K562 (cell line): ENCODE data around the gene FMOD. TPM values are rescaled to one million over a fixed set of nuclear protein-coding genes. Genes with fewer than 3 reads are reported as not detected.

ENCODE experiments used
- BCLAF1 ChIP-seq, 2 experiments: fragments of 450-650 bp in 1 of 2; IDR thresholded peaks; 2 replicates each; pipeline ENCODE4 v1.6.1; 2011 to 2017; ENCODE audit warnings: low read depth in 2 of 2, antibody characterized with exemption in 1 of 2, borderline replicate concordance in 1 of 2, low read length in 1 of 2, mild to moderate bottlenecking in 1 of 2, mixed read lengths in 1 of 2; ENCODE audit not compliant: control insufficient read depth in 1 of 2
- DLX4 ChIP-seq: fragments of 250-450 bp; sonication (Bioruptor Pico); IDR thresholded peaks from 2 replicates; pipeline ENCODE4 v1.6.1; 2021; ENCODE audit warnings: mild to moderate bottlenecking
- ELK1 ChIP-seq: sonication (generic); formaldehyde crosslinking; IDR thresholded peaks from 2 replicates; pipeline ENCODE4 v1.8.1; 2022; ENCODE audit warnings: missing genetic modification reagents
- ESRRA ChIP-seq: fragments of 450-650 bp; IDR thresholded peaks from 2 replicates; pipeline ENCODE4 v1.6.1; 2014; ENCODE audit warnings: low read depth, mild to moderate bottlenecking, moderate library complexity, borderline replicate concordance
- HDGF ChIP-seq: fragments of 450-650 bp; IDR thresholded peaks from 2 replicates; pipeline ENCODE4 v1.6.1; 2016
- HNRNPK ChIP-seq: fragments of 200-400 bp; formaldehyde crosslinking; IDR thresholded peaks from one replicate; pipeline ENCODE4 v1.6.1; 2018; ENCODE audit warnings: mild to moderate bottlenecking, low read depth, low read length; ENCODE audit not compliant: poor library complexity, severe bottlenecking
- KLF16 ChIP-seq: IDR thresholded peaks from 2 replicates; pipeline ENCODE4 v1.6.1; 2016; ENCODE audit warnings: antibody characterized with exemption
- MAZ ChIP-seq, 2 experiments: fragments of 450-650 bp in 1 of 2; sonication (generic) in 1 of 2; formaldehyde crosslinking; IDR thresholded peaks in 1 of 2; conservative IDR thresholded peaks in 1 of 2; 2 replicates each; pipeline versions ENCODE4 v1.4.0 to v1.5.0; 2020; ENCODE audit warnings: mild to moderate bottlenecking in 1 of 2, missing genetic modification reagents in 1 of 2
- MCM5 ChIP-seq: fragments of 450-650 bp; IDR thresholded peaks from 2 replicates; pipeline ENCODE4 v1.6.1; 2016; ENCODE audit warnings: low read depth
- POLR2A ChIP-seq: fragments of 450-650 bp; conservative IDR thresholded peaks from 2 replicates; pipeline ENCODE4 v1.6.1; 2016
- RFX1 ChIP-seq: fragments of 450-650 bp; IDR thresholded peaks from 2 replicates; pipeline ENCODE4 v1.6.1; 2016; ENCODE audit warnings: mild to moderate bottlenecking, moderate library complexity
- ZBED1 ChIP-seq: IDR thresholded peaks from 2 replicates; pipeline ENCODE4 v1.6.1; 2014
- ZBTB12 ChIP-seq: fragments of 250-450 bp; sonication (Bioruptor Pico); IDR thresholded peaks from 2 replicates; pipeline ENCODE4 v1.4.0; 2020
- ZFPM2 ChIP-seq: fragments of 250-450 bp; sonication (Bioruptor Pico); IDR thresholded peaks from 2 replicates; pipeline ENCODE4 v1.5.1; 2022; ENCODE audit warnings: mild to moderate bottlenecking
- ZNF12 ChIP-seq: sonication (generic); formaldehyde crosslinking; IDR thresholded peaks from 2 replicates; pipeline ENCODE4 v1.4.0; 2020; ENCODE audit warnings: mild to moderate bottlenecking, missing genetic modification reagents
- ZNF124 ChIP-seq: sonication (generic); formaldehyde crosslinking; IDR thresholded peaks from 2 replicates; pipeline ENCODE4 v1.8.1; 2022; ENCODE audit warnings: missing genetic modification reagents
- ZNF583 ChIP-seq: fragments of 250-450 bp; sonication (Bioruptor Pico); IDR thresholded peaks from 2 replicates; pipeline ENCODE4 v1.4.0; 2020
- polyA plus RNA-seq, 8 experiments: library from polyadenylated mRNA; depleted of rRNA in 4 of 8; stranded (reverse) in 5 of 8; unstranded in 3 of 8; fragments of >200 nt; fragmentation: Nextera tagmentation in 2 of 8; fragmentation: Illumina TruSeq in 1 of 8; extraction: Ambion mirVana in 2 of 8; extraction: Trizol in 1 of 8; gene quantifications; 2 replicates each; pipeline versions ENCODE4 v1.2.1 to v1.2.3, GENCODE V29; 2011 to 2014; ENCODE audit warnings: inconsistent platforms in 1 of 8, missing spikeins in 1 of 8
- total RNA-seq, 7 experiments: library from RNA; depleted of rRNA in 6 of 7; stranded (reverse); fragments of >200 nt in 6 of 7; fragmentation: Illumina TruSeq in 2 of 7; extraction: Trizol in 2 of 7; gene quantifications; 2 replicates each; pipeline versions ENCODE4 v1.2.1 to v1.2.3, GENCODE V29; 2011 to 2021; ENCODE audit warnings: low replicate concordance in 1 of 7
- TF ChIP-seq, protein P1 (sequence below), 2 experiments: fragments of 450-650 bp; IDR thresholded peaks; 2 replicates each; pipeline ENCODE4 v1.6.1; 2018; ENCODE audit warnings: mild to moderate bottlenecking in 2 of 2, low read depth in 1 of 2; ENCODE audit not compliant: partially characterized antibody in 2 of 2

The FMOD gene
- total and polyA plus RNA-seq, 9 of the 15 experiments (the other 6 are each of a cell fraction or from before 2014, with no cell fraction given): 0.03 to 0.13 (median 0.03) TPM; not detected in 6

DNA sequence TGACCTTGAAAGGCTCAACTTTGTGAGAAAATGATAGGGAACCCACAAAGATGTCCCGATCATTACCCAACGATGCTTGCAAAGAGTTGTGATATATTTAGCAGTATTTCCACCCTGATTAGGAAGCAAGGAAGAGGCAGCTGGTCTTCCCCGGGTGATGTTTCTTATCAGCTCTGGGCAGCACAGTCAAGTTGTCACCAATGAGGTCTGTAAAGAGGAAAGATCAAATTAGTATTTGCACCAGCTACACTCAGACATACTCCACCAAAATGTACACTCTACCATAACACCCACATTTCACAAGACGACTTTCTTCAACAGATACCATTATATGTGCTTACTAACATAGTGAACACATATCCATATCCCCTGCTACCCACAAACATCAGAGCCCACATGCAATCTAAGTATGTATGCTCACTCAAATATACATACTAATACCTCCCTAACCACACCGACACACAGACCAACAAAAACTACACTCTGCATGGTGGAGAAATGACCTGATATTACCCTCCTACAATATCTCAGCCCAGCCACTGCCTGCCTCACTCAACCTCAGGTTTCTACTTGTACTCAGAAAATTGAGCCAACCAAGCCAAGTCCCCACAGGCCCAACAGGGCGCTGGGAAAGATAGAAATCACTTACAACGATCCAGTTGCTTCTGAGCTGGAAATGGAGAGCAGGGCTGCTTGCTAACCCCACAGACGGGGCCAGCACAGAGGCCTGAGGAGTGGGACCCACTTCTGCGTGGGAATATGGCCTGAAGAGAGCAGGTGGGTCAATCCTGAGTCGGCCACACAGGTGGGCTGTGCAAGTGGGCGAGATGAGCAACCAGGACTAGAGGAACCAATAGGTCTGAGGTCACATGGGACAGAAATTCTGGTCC lies 50.2 kb downstream of the FMOD start (continued):
- TF ChIP-seq ZNF583 (CRISPR knock-in tag) (peak; percentile 81; the same call in 1 of the 2 replicates), ZFPM2 (CRISPR knock-in tag) (no peak), HNRNPK (no peak), ZNF124 (CRISPR knock-in tag) (no peak), ELK1 (CRISPR knock-in tag) (no peak), DLX4 (CRISPR knock-in tag) (no peak), MAZ (CRISPR knock-in tag; conservative IDR thresholded peaks at IDR 0.05 in 1 of 2, IDR thresholded peaks at IDR 0.05 in 1 of 2) (peak in 1 of 2 experiments; percentile 25; a peak in 3 of 4 replicates), HDGF (peak; percentile 77; the same call in 1 of the 2 replicates), BCLAF1 (IDR thresholded peaks at IDR 0.05; ENCODE audit: borderline replicate concordance in 1 of 2, control insufficient read depth in 1 of 2, low read depth in 2 of 2, low read length in 1 of 2) (no peak; a peak in 1 of 4 replicates), ZNF12 (CRISPR knock-in tag) (peak; percentile 79), ZBED1 (peak; percentile 96), MCM5 (no peak), KLF16 (peak; percentile 98), POLR2A (no peak), ZBTB12 (CRISPR knock-in tag) (peak; percentile 48; the same call in 1 of the 2 replicates), ESRRA (peak; percentile 97), RFX1 (no peak)
- TF ChIP-seq, protein P1, sequence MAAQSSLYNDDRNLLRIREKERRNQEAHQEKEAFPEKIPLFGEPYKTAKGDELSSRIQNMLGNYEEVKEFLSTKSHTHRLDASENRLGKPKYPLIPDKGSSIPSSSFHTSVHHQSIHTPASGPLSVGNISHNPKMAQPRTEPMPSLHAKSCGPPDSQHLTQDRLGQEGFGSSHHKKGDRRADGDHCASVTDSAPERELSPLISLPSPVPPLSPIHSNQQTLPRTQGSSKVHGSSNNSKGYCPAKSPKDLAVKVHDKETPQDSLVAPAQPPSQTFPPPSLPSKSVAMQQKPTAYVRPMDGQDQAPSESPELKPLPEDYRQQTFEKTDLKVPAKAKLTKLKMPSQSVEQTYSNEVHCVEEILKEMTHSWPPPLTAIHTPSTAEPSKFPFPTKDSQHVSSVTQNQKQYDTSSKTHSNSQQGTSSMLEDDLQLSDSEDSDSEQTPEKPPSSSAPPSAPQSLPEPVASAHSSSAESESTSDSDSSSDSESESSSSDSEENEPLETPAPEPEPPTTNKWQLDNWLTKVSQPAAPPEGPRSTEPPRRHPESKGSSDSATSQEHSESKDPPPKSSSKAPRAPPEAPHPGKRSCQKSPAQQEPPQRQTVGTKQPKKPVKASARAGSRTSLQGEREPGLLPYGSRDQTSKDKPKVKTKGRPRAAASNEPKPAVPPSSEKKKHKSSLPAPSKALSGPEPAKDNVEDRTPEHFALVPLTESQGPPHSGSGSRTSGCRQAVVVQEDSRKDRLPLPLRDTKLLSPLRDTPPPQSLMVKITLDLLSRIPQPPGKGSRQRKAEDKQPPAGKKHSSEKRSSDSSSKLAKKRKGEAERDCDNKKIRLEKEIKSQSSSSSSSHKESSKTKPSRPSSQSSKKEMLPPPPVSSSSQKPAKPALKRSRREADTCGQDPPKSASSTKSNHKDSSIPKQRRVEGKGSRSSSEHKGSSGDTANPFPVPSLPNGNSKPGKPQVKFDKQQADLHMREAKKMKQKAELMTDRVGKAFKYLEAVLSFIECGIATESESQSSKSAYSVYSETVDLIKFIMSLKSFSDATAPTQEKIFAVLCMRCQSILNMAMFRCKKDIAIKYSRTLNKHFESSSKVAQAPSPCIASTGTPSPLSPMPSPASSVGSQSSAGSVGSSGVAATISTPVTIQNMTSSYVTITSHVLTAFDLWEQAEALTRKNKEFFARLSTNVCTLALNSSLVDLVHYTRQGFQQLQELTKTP (IDR thresholded peaks at IDR 0.05; ENCODE audit: low read depth in 1 of 2, partially characterized antibody in 2 of 2): peak; percentile 44 to 68
